ENCODE results near the gene FADS6.

The FADS6 gene

GRCh38 chr17:74892974-74893911 lies at the start of gene FADS6:
Gene FADS6 (minus strand): TSS chr17:74893633. CDS start chr17:74893595, 38 bp downstream.
- DNase-seq (ENCODE audit: low spot score) = no peak

GRCh38 chr17:74941128-74941725 lies 47.8 kb upstream of the FADS6 start:
- DNase-seq (ENCODE audit: low spot score) = no peak

GRCh38 chr17:74939534-74939933 lies 46.1 kb upstream of the FADS6 start:
- no peak for DNase-seq (ENCODE audit: low spot score)

GRCh38 chr17:74938194-74938950 lies 44.9 kb upstream of the FADS6 start:
- DNase-seq (ENCODE audit: low spot score) = no peak

GRCh38 chr17:74937064-74938051 lies 43.9 kb upstream of the FADS6 start:
- no peak for DNase-seq (ENCODE audit: low spot score)

- no peak for DNase-seq (ENCODE audit: low spot score)
Observed at GRCh38 chr17:74936470-74936799, 43.0 kb upstream of the FADS6 start.

GRCh38 chr17:74935585-74936469 lies 42.4 kb upstream of the FADS6 start, which contains the start of gene OTOP3:
Gene OTOP3 (plus strand): TSS chr17:74935898. CDS start chr17:74935922, 24 bp downstream.
- no peak for DNase-seq (ENCODE audit: low spot score)

- DNase-seq (ENCODE audit: low spot score) = no peak
Observed at GRCh38 chr17:74935048-74935447, 41.6 kb upstream of the FADS6 start.

GRCh38 chr17:74930535-74931036 lies 37.2 kb upstream of the FADS6 start:
- no peak for DNase-seq (ENCODE audit: low spot score)

GRCh38 chr17:74928786-74929185 lies 35.4 kb upstream of the FADS6 start:
- DNase-seq (ENCODE audit: low spot score) = no peak

GRCh38 chr17:74925242-74925641 lies 31.8 kb upstream of the FADS6 start:
- no peak for DNase-seq (ENCODE audit: low spot score)

- DNase-seq (ENCODE audit: low spot score) = no peak
Observed at GRCh38 chr17:74924250-74924948, 31.0 kb upstream of the FADS6 start, which contains the start of gene OTOP2. Gene OTOP2 (plus strand): TSS chr17:74924273. CDS start chr17:74924633, 360 bp downstream.

- DNase-seq (ENCODE audit: low spot score) = peak; percentile 91
Observed at GRCh38 chr17:74923538-74924249, 30.3 kb upstream of the FADS6 start.

GRCh38 chr17:74922694-74923537 lies 29.5 kb upstream of the FADS6 start, which contains the start of gene USH1G:
Gene USH1G (minus strand): TSS chr17:74923255. CDS start chr17:74923073, 182 bp downstream.
- peak; percentile 66 for DNase-seq (ENCODE audit: low spot score)

- DNase-seq (ENCODE audit: low spot score) = no peak
Observed at GRCh38 chr17:74922172-74922571, 28.7 kb upstream of the FADS6 start.

- no peak for DNase-seq (ENCODE audit: low spot score)
Observed at GRCh38 chr17:74921769-74922168, 28.3 kb upstream of the FADS6 start.

- no peak for DNase-seq (ENCODE audit: low spot score)
Observed at GRCh38 chr17:74921026-74921681, 27.7 kb upstream of the FADS6 start.

Measured in ecto neural progenitor cell (in vitro differentiated cells).